HCT116 (cell line): ENCODE data around the gene TNFRSF25. TPM values are rescaled to one million over a fixed set of nuclear protein-coding genes. Genes with fewer than 3 reads are reported as not detected.

ENCODE experiments used
- ATAC-seq: fragments of 200-7000 bp; cut with Tn5 transposase; 2 replicates; pipeline ENCODE4 v1.9.1; 2020; ENCODE audit warnings: mild to moderate bottlenecking, moderate library complexity
- BruUV-seq: library from RNA; stranded (reverse); fragments of 400-500 nt; replicated peaks from 2 replicates; lab custom pipeline; 2021; lab: Mats Ljungman, UMichigan
- CTCF ChIA-PET: fragments of 300-600 bp; sonication (Branson Sonifier 250); formaldehyde crosslinking; loops from one replicate; lab custom pipeline; 2021; ENCODE audit warnings: antibody characterized with exemption; lab: Charles Lee
- POLR2A ChIA-PET: fragments of 300-600, 350-600 bp; sonication (Branson Sonifier 250); formaldehyde crosslinking; loops from one replicate; lab custom pipeline; 2021; ENCODE audit warnings: antibody characterized with exemption; lab: Charles Lee
- RAD21 ChIA-PET, 2 experiments: fragments of 300-600 bp; sonication (Branson Sonifier 250); formaldehyde crosslinking; loops; one replicate each; lab custom pipeline; 2023; ENCODE audit warnings: low total read pairs in 2 of 2; ENCODE audit not compliant: uncharacterized antibody in 2 of 2, unreplicated experiment in 2 of 2, low non-redundant PET in 1 of 2; lab: Charles Lee
- DNase-seq: peaks from one replicate; pipeline ENCODE4 v3.0.0-alpha.2; 2010; ENCODE audit warnings: low read depth, low spot score
- H2AFZ ChIP-seq: fragments of 200-600 bp; shearing (Covaris generic), sonication (generic); 2 replicates; pipeline ENCODE4 v1.6.1; 2017; ENCODE audit warnings: low read depth, mixed run types, mixed read lengths, antibody characterized with exemption, low read length; ENCODE audit not compliant: poor library complexity, severe bottlenecking
- H3K27ac ChIP-seq: 2 replicates; pipeline ENCODE4 v1.5.1; 2012; ENCODE audit warnings: low read depth, low read length
- H3K27me3 ChIP-seq: fragments of 200-600 bp; sonication (generic); 2 replicates; pipeline ENCODE4 v1.6.1; 2016; ENCODE audit warnings: mixed run types, low read length, mixed read lengths; ENCODE audit not compliant: insufficient read depth
- H3K36me3 ChIP-seq, 2 experiments: fragments of 200-500 bp in 1 of 2; fragments of 200-600 bp in 1 of 2; sonication (Bioruptor generic) in 1 of 2; sonication (generic) in 1 of 2; 2 replicates each; pipeline versions ENCODE4 v1.5.1 to v1.6.1; 2014 to 2016; ENCODE audit warnings: low read length in 2 of 2, inconsistent platforms in 1 of 2, mixed read lengths in 1 of 2, mixed run types in 1 of 2; ENCODE audit not compliant: insufficient read depth in 2 of 2, control insufficient read depth in 1 of 2
- H3K4me1 ChIP-seq, 2 experiments: fragments of 200-600 bp in 1 of 2; sonication (generic) in 1 of 2; 2 replicates each; pipeline versions ENCODE4 v1.5.1 to v1.6.1; 2012 to 2017; ENCODE audit warnings: low read length in 2 of 2, inconsistent platforms in 1 of 2, mild to moderate bottlenecking in 1 of 2, mixed read lengths in 1 of 2, mixed run types in 1 of 2, moderate library complexity in 1 of 2; ENCODE audit not compliant: insufficient read depth in 2 of 2, control insufficient read depth in 1 of 2
- H3K4me2 ChIP-seq: fragments of 200-600 bp; sonication (generic); 2 replicates; pipeline ENCODE4 v1.6.1; 2017; ENCODE audit warnings: mixed run types, low read length, mixed read lengths
- H3K4me3 ChIP-seq, 2 experiments: fragments of 200-600 bp in 1 of 2; sonication (generic) in 1 of 2; replicated peaks in 1 of 2; 2 replicates each; pipeline ENCODE4 v1.5.1; 2011 to 2016; ENCODE audit warnings: low read length in 2 of 2, control low read depth in 1 of 2, low read depth in 1 of 2, mild to moderate bottlenecking in 1 of 2, mixed read lengths in 1 of 2, mixed run types in 1 of 2
- H3K79me2 ChIP-seq: fragments of 200-600 bp; sonication (generic); 2 replicates; pipeline ENCODE4 v1.6.1; 2017; ENCODE audit warnings: mild to moderate bottlenecking, mixed run types, low read length, moderate library complexity, mixed read lengths; ENCODE audit not compliant: insufficient read depth
- H3K9ac ChIP-seq: fragments of 200-600 bp; sonication (generic); 2 replicates; pipeline ENCODE4 v1.6.1; 2016; ENCODE audit warnings: low read length, mixed read lengths
- H3K9me2 ChIP-seq: fragments of 200-600 bp; sonication (generic), shearing (Covaris generic); 2 replicates; pipeline ENCODE4 v1.6.1; 2017; ENCODE audit warnings: mixed run types, mild to moderate bottlenecking, moderate library complexity; ENCODE audit not compliant: insufficient read depth
- H3K9me3 ChIP-seq, 2 experiments: fragments of 200-500 bp in 1 of 2; fragments of 200-600 bp in 1 of 2; sonication (Bioruptor generic) in 1 of 2; sonication (generic) in 1 of 2; 2 replicates each; pipeline ENCODE4 v1.6.1; 2014 to 2017; ENCODE audit warnings: low read length in 2 of 2, mixed read lengths in 2 of 2, inconsistent platforms in 1 of 2, low read depth in 1 of 2, mild to moderate bottlenecking in 1 of 2, mixed run types in 1 of 2, moderate library complexity in 1 of 2; ENCODE audit not compliant: control insufficient read depth in 1 of 2, insufficient read depth in 1 of 2
- H4K20me1 ChIP-seq: fragments of 200-600 bp; sonication (generic), shearing (Covaris generic); 2 replicates; pipeline ENCODE4 v1.6.1; 2017; ENCODE audit warnings: mixed run types, mild to moderate bottlenecking, moderate library complexity; ENCODE audit not compliant: insufficient read depth
- CBX3 ChIP-seq: IDR thresholded peaks from 2 replicates; pipeline ENCODE4 v1.6.1; 2012; ENCODE audit warnings: low read depth
- CTCF ChIP-seq, 3 experiments: fragments of 200-600 bp in 1 of 3; sonication (generic) in 1 of 3; IDR thresholded peaks in 2 of 3; conservative IDR thresholded peaks in 1 of 3; 2 replicates each; pipeline ENCODE4 v1.5.1; 2012 to 2017; ENCODE audit warnings: low read depth in 2 of 3, low read length in 2 of 3, antibody characterized with exemption in 1 of 3, borderline replicate concordance in 1 of 3, control low read depth in 1 of 3, mild to moderate bottlenecking in 1 of 3, mixed read lengths in 1 of 3, mixed run types in 1 of 3, moderate library complexity in 1 of 3; ENCODE audit not compliant: insufficient read depth in 1 of 3
- EGR1 ChIP-seq: IDR thresholded peaks from 2 replicates; pipeline ENCODE4 v1.6.1; 2012; ENCODE audit warnings: low read depth
- ELF1 ChIP-seq: IDR thresholded peaks from 2 replicates; pipeline ENCODE4 v1.6.1; 2012; ENCODE audit warnings: low read depth, borderline replicate concordance
- EZH2 ChIP-seq: fragments of 200-600 bp; sonication (generic); IDR thresholded peaks from 2 replicates; pipeline ENCODE4 v1.6.1; 2017; ENCODE audit warnings: antibody characterized with exemption, mixed run types
- FOSL1 ChIP-seq: IDR thresholded peaks from 2 replicates; pipeline ENCODE4 v1.6.1; 2012; ENCODE audit warnings: low read depth
- MAX ChIP-seq: IDR thresholded peaks from 2 replicates; pipeline ENCODE4 v1.6.1; 2012
- POLR2A ChIP-seq: IDR thresholded peaks from 2 replicates; pipeline ENCODE4 v1.7.0; 2011; ENCODE audit warnings: borderline replicate concordance; ENCODE audit not compliant: insufficient read depth, insufficient read length; ENCODE audit errors: extremely low read depth
- POLR2AphosphoS5 ChIP-seq: IDR thresholded peaks from 2 replicates; pipeline ENCODE4 v1.6.1; 2011; ENCODE audit warnings: mild to moderate bottlenecking, low read depth, low read length, moderate library complexity
- RAD21 ChIP-seq: IDR thresholded peaks from 2 replicates; pipeline ENCODE4 v1.6.1; 2012; ENCODE audit warnings: low read depth, mild to moderate bottlenecking
- SP1 ChIP-seq: IDR thresholded peaks from 2 replicates; pipeline ENCODE4 v1.6.1; 2012; ENCODE audit warnings: low read depth
- TCF7L2 ChIP-seq: IDR thresholded peaks from 2 replicates; pipeline ENCODE4 v1.7.0; 2011; ENCODE audit warnings: borderline replicate concordance, inconsistent platforms; ENCODE audit not compliant: insufficient read depth, insufficient read length; ENCODE audit errors: extremely low read depth
- ZFX ChIP-seq: fragments of 450-650 bp; IDR thresholded peaks from 2 replicates; pipeline ENCODE4 v1.6.1; 2017
- intact Hi-C: fragments of 100-400 bp; cut with micrococcal nuclease; formaldehyde crosslinking; loops from 2 replicates; pipeline ENCODE4 v1.10.0; 2022
- total RNA-seq: library from RNA; stranded (reverse); gene quantifications from one replicate; pipeline ENCODE4 v1.2.1, GENCODE V29; 2021; ENCODE audit not compliant: unreplicated experiment
- TF ChIP-seq, protein P1 (sequence below): IDR thresholded peaks from 2 replicates; pipeline ENCODE4 v1.6.1; 2011; ENCODE audit warnings: mild to moderate bottlenecking, low read length, moderate library complexity; ENCODE audit not compliant: insufficient replicate concordance; ENCODE audit errors: extremely low read depth

The TNFRSF25 gene
- total RNA-seq, 1 experiment from 2014 or later: 27.5 TPM

DNA sequence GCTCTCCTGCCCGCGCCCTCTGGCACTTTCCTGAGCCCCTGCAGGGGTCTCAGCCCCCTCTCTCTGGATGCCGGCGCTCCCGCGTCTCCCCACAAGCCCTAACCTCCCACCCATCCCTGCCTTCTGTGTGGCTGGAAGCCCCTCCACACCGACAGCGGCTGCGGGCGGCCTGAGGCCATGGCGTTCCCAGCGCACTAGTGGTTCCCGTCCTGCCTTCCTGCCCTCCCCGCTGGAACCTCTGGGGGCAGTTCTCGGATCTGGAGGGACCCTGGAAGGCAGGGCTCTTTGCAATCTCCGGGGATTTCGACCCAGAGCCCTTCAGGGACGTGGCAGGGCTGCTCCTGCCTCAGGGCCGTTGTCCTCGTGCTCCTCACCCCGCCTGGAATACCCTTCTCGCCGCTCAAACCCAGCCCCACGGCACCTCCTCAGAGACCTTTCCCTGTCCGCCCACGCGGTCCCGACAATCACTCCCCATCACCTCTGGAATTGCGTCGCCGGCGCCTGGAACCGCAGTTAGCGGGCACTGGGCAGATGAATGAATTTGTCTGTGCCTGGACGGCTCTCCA is 41.9 kb downstream of the TNFRSF25 start:
- Histone ChIP-seq H4K20me1 (no peaks in the 10 kb centered on the region), H3K4me3 (peak overlapping the region; percentile 62 to 76), H3K9me2 (no peaks in the 10 kb centered on the region), H3K27ac (peak overlapping the region; percentile 37), H3K9ac (peak overlapping the region; percentile 73), H3K4me1 (peaks cover 63 to 84% of the 10 kb centered on the region in 2 experiments), H3K4me2 (peak overlapping the region; percentile 83), H3K9me3 (no peaks in the 10 kb centered on the region), H3K27me3 (no peaks in the 10 kb centered on the region), H2AFZ (peak overlapping the region; percentile 3), H3K36me3 (no peaks in the 10 kb centered on the region), H3K79me2 (peaks cover 11% of the 10 kb centered on the region; the same call in 1 of the 2 replicates)
- CTCF ChIA-PET: interaction anchor here (0.7 to 3.5 kb wide), 22 partner anchors 10 to 222 kb away, joined by 3 to 105 read pairs (median 5); partner anchors contain the start of genes ACOT7, ICMT and PLEKHG5
- peak; percentile 7; the same call in 1 of the 2 replicates for ATAC-seq
- no TSS peak for BruUV-seq
- POLR2A ChIA-PET: interaction anchor here (0.6 to 2.2 kb wide), 5 partner anchors 10 to 1489 kb away, joined by 3 to 13 read pairs (median 7); partner anchors contain the start of gene PLEKHG5
- RAD21 ChIA-PET: interaction anchor here (1.4 to 1.6 kb wide), 3 partner anchors 14 to 17 kb away, joined by 4 to 11 read pairs (median 9); no protein-coding TSS in a partner anchor
- DNase-seq: no peak
- TF ChIP-seq, protein P1, sequence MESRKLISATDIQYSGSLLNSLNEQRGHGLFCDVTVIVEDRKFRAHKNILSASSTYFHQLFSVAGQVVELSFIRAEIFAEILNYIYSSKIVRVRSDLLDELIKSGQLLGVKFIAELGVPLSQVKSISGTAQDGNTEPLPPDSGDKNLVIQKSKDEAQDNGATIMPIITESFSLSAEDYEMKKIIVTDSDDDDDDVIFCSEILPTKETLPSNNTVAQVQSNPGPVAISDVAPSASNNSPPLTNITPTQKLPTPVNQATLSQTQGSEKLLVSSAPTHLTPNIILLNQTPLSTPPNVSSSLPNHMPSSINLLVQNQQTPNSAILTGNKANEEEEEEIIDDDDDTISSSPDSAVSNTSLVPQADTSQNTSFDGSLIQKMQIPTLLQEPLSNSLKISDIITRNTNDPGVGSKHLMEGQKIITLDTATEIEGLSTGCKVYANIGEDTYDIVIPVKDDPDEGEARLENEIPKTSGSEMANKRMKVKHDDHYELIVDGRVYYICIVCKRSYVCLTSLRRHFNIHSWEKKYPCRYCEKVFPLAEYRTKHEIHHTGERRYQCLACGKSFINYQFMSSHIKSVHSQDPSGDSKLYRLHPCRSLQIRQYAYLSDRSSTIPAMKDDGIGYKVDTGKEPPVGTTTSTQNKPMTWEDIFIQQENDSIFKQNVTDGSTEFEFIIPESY: no peak
- TF ChIP-seq CTCF (IDR thresholded peaks at IDR 0.05 in 2 of 3, conservative IDR thresholded peaks at IDR 0.05 in 1 of 3; ENCODE audit: borderline replicate concordance in 1 of 3, insufficient read depth in 1 of 3, low read depth in 2 of 3, low read length in 2 of 3): no peak
- TF ChIP-seq SP1: no peak
- no peak for TF ChIP-seq POLR2A
- TF ChIP-seq CBX3: no peak
- TF ChIP-seq RAD21: no peak
- TF ChIP-seq ELF1: no peak
- TF ChIP-seq EZH2: no peak
- TF ChIP-seq FOSL1: no peak
- TF ChIP-seq POLR2AphosphoS5: no peak
- TF ChIP-seq EGR1: no peak
- no peak for TF ChIP-seq TCF7L2
- TF ChIP-seq ZFX: no peak
- TF ChIP-seq MAX: no peak
- intact Hi-C loops: loop anchor here (1.0 kb wide), 1 partner anchor 14 kb away; no protein-coding TSS in a partner anchor
